HCT116 (cell line): Measurements from ENCODE around the gene PTPN2. TPM values are rescaled to one million over a fixed set of nuclear protein-coding genes. Genes with fewer than 3 reads are reported as not detected.

Experiments
- ATAC-seq: fragments of 200-7000 bp; cut with Tn5 transposase; 2 replicates; pipeline ENCODE4 v1.9.1; 2020; ENCODE audit warnings: mild to moderate bottlenecking, moderate library complexity
- BruUV-seq: library from RNA; stranded (reverse); fragments of 400-500 nt; replicated peaks from 2 replicates; lab custom pipeline; 2021; lab: Mats Ljungman, UMichigan
- CTCF ChIA-PET: fragments of 300-600 bp; sonication (Branson Sonifier 250); formaldehyde crosslinking; loops from one replicate; lab custom pipeline; 2021; ENCODE audit warnings: antibody characterized with exemption; lab: Charles Lee
- POLR2A ChIA-PET: fragments of 300-600, 350-600 bp; sonication (Branson Sonifier 250); formaldehyde crosslinking; loops from one replicate; lab custom pipeline; 2021; ENCODE audit warnings: antibody characterized with exemption; lab: Charles Lee
- RAD21 ChIA-PET, 2 experiments: fragments of 300-600 bp; sonication (Branson Sonifier 250); formaldehyde crosslinking; loops; one replicate each; lab custom pipeline; 2023; ENCODE audit warnings: low total read pairs in 2 of 2; ENCODE audit not compliant: uncharacterized antibody in 2 of 2, unreplicated experiment in 2 of 2, low non-redundant PET in 1 of 2; lab: Charles Lee
- DNase-seq: peaks from one replicate; pipeline ENCODE4 v3.0.0-alpha.2; 2010; ENCODE audit warnings: low read depth, low spot score
- H2AFZ ChIP-seq: fragments of 200-600 bp; shearing (Covaris generic), sonication (generic); 2 replicates; pipeline ENCODE4 v1.6.1; 2017; ENCODE audit warnings: low read depth, mixed run types, mixed read lengths, antibody characterized with exemption, low read length; ENCODE audit not compliant: poor library complexity, severe bottlenecking
- H3K27ac ChIP-seq: 2 replicates; pipeline ENCODE4 v1.5.1; 2012; ENCODE audit warnings: low read depth, low read length
- H3K27me3 ChIP-seq: fragments of 200-600 bp; sonication (generic); 2 replicates; pipeline ENCODE4 v1.6.1; 2016; ENCODE audit warnings: mixed run types, low read length, mixed read lengths; ENCODE audit not compliant: insufficient read depth
- H3K36me3 ChIP-seq, 2 experiments: fragments of 200-500 bp in 1 of 2; fragments of 200-600 bp in 1 of 2; sonication (Bioruptor generic) in 1 of 2; sonication (generic) in 1 of 2; 2 replicates each; pipeline versions ENCODE4 v1.5.1 to v1.6.1; 2014 to 2016; ENCODE audit warnings: low read length in 2 of 2, inconsistent platforms in 1 of 2, mixed read lengths in 1 of 2, mixed run types in 1 of 2; ENCODE audit not compliant: insufficient read depth in 2 of 2, control insufficient read depth in 1 of 2
- H3K4me1 ChIP-seq, 2 experiments: fragments of 200-600 bp in 1 of 2; sonication (generic) in 1 of 2; 2 replicates each; pipeline versions ENCODE4 v1.5.1 to v1.6.1; 2012 to 2017; ENCODE audit warnings: low read length in 2 of 2, inconsistent platforms in 1 of 2, mild to moderate bottlenecking in 1 of 2, mixed read lengths in 1 of 2, mixed run types in 1 of 2, moderate library complexity in 1 of 2; ENCODE audit not compliant: insufficient read depth in 2 of 2, control insufficient read depth in 1 of 2
- H3K4me2 ChIP-seq: fragments of 200-600 bp; sonication (generic); 2 replicates; pipeline ENCODE4 v1.6.1; 2017; ENCODE audit warnings: mixed run types, low read length, mixed read lengths
- H3K4me3 ChIP-seq, 2 experiments: fragments of 200-600 bp in 1 of 2; sonication (generic) in 1 of 2; replicated peaks in 1 of 2; 2 replicates each; pipeline ENCODE4 v1.5.1; 2011 to 2016; ENCODE audit warnings: low read length in 2 of 2, control low read depth in 1 of 2, low read depth in 1 of 2, mild to moderate bottlenecking in 1 of 2, mixed read lengths in 1 of 2, mixed run types in 1 of 2
- H3K79me2 ChIP-seq: fragments of 200-600 bp; sonication (generic); 2 replicates; pipeline ENCODE4 v1.6.1; 2017; ENCODE audit warnings: mild to moderate bottlenecking, mixed run types, low read length, moderate library complexity, mixed read lengths; ENCODE audit not compliant: insufficient read depth
- H3K9ac ChIP-seq: fragments of 200-600 bp; sonication (generic); 2 replicates; pipeline ENCODE4 v1.6.1; 2016; ENCODE audit warnings: low read length, mixed read lengths
- H3K9me2 ChIP-seq: fragments of 200-600 bp; sonication (generic), shearing (Covaris generic); 2 replicates; pipeline ENCODE4 v1.6.1; 2017; ENCODE audit warnings: mixed run types, mild to moderate bottlenecking, moderate library complexity; ENCODE audit not compliant: insufficient read depth
- H3K9me3 ChIP-seq, 2 experiments: fragments of 200-500 bp in 1 of 2; fragments of 200-600 bp in 1 of 2; sonication (Bioruptor generic) in 1 of 2; sonication (generic) in 1 of 2; 2 replicates each; pipeline ENCODE4 v1.6.1; 2014 to 2017; ENCODE audit warnings: low read length in 2 of 2, mixed read lengths in 2 of 2, inconsistent platforms in 1 of 2, low read depth in 1 of 2, mild to moderate bottlenecking in 1 of 2, mixed run types in 1 of 2, moderate library complexity in 1 of 2; ENCODE audit not compliant: control insufficient read depth in 1 of 2, insufficient read depth in 1 of 2
- H4K20me1 ChIP-seq: fragments of 200-600 bp; sonication (generic), shearing (Covaris generic); 2 replicates; pipeline ENCODE4 v1.6.1; 2017; ENCODE audit warnings: mixed run types, mild to moderate bottlenecking, moderate library complexity; ENCODE audit not compliant: insufficient read depth
- ATF3 ChIP-seq: IDR thresholded peaks from 2 replicates; pipeline ENCODE4 v1.6.1; 2012
- CTCF ChIP-seq, 3 experiments: fragments of 200-600 bp in 1 of 3; sonication (generic) in 1 of 3; IDR thresholded peaks in 2 of 3; conservative IDR thresholded peaks in 1 of 3; 2 replicates each; pipeline ENCODE4 v1.5.1; 2012 to 2017; ENCODE audit warnings: low read depth in 2 of 3, low read length in 2 of 3, antibody characterized with exemption in 1 of 3, borderline replicate concordance in 1 of 3, control low read depth in 1 of 3, mild to moderate bottlenecking in 1 of 3, mixed read lengths in 1 of 3, mixed run types in 1 of 3, moderate library complexity in 1 of 3; ENCODE audit not compliant: insufficient read depth in 1 of 3
- EZH2 ChIP-seq: fragments of 200-600 bp; sonication (generic); IDR thresholded peaks from 2 replicates; pipeline ENCODE4 v1.6.1; 2017; ENCODE audit warnings: antibody characterized with exemption, mixed run types
- POLR2A ChIP-seq: IDR thresholded peaks from 2 replicates; pipeline ENCODE4 v1.7.0; 2011; ENCODE audit warnings: borderline replicate concordance; ENCODE audit not compliant: insufficient read depth, insufficient read length; ENCODE audit errors: extremely low read depth
- POLR2AphosphoS5 ChIP-seq: IDR thresholded peaks from 2 replicates; pipeline ENCODE4 v1.6.1; 2011; ENCODE audit warnings: mild to moderate bottlenecking, low read depth, low read length, moderate library complexity
- REST ChIP-seq: IDR thresholded peaks from 2 replicates; pipeline ENCODE4 v1.6.1; 2012; ENCODE audit warnings: low read depth
- SRF ChIP-seq: IDR thresholded peaks from 2 replicates; pipeline ENCODE4 v1.6.1; 2012; ENCODE audit warnings: low read depth
- TCF7L2 ChIP-seq: IDR thresholded peaks from 2 replicates; pipeline ENCODE4 v1.7.0; 2011; ENCODE audit warnings: borderline replicate concordance, inconsistent platforms; ENCODE audit not compliant: insufficient read depth, insufficient read length; ENCODE audit errors: extremely low read depth
- ZBTB33 ChIP-seq: IDR thresholded peaks from 2 replicates; pipeline ENCODE4 v1.6.1; 2011; ENCODE audit warnings: mild to moderate bottlenecking, low read length, moderate library complexity; ENCODE audit not compliant: insufficient replicate concordance; ENCODE audit errors: extremely low read depth
- ZFX ChIP-seq: fragments of 450-650 bp; IDR thresholded peaks from 2 replicates; pipeline ENCODE4 v1.6.1; 2017
- ZNF274 ChIP-seq: fragments of 200-500 bp; sonication (Bioruptor generic); IDR thresholded peaks from 2 replicates; pipeline ENCODE4 v1.6.1; 2014; ENCODE audit warnings: mild to moderate bottlenecking, low read depth, low read length, inconsistent platforms
- intact Hi-C: fragments of 100-400 bp; cut with micrococcal nuclease; formaldehyde crosslinking; loops from 2 replicates; pipeline ENCODE4 v1.10.0; 2022
- total RNA-seq: library from RNA; stranded (reverse); gene quantifications from one replicate; pipeline ENCODE4 v1.2.1, GENCODE V29; 2021; ENCODE audit not compliant: unreplicated experiment

PTPN2 gene
- total RNA-seq, 1 experiment from 2014 or later: 50.3 TPM

- Histone ChIP-seq H3K9me2 (no peaks in the 10 kb centered on the region), H2AFZ (no peak overlapping the region), H3K36me3 (no peaks in the 10 kb centered on the region), H3K4me2 (no peak overlapping the region), H3K27me3 (no peaks in the 10 kb centered on the region), H3K79me2 (no peaks in the 10 kb centered on the region), H3K27ac (no peak overlapping the region), H4K20me1 (no peaks in the 10 kb centered on the region), H3K9ac (no peak overlapping the region), H3K9me3 (no peaks in the 10 kb centered on the region), H3K4me1 (no peaks in the 10 kb centered on the region), H3K4me3 (no peak overlapping the region)
- ATAC-seq (no peak), DNase-seq (no peak)
- ChIA-PET CTCF (no interaction called here), POLR2A (no interaction called here), RAD21 (interaction anchor here in 1 of 2 experiments (0.6 kb wide), 1 partner anchor 200 kb away, joined by 3 read pairs; no protein-coding TSS in a partner anchor)
- TF ChIP-seq EZH2 (no peak), ZFX (no peak), SRF (no peak), POLR2AphosphoS5 (no peak), TCF7L2 (no peak), ATF3 (no peak), REST (no peak), ZBTB33 (no peak), ZNF274 (no peak), POLR2A (no peak), CTCF (IDR thresholded peaks at IDR 0.05 in 2 of 3, conservative IDR thresholded peaks at IDR 0.05 in 1 of 3; ENCODE audit: borderline replicate concordance in 1 of 3, insufficient read depth in 1 of 3, low read depth in 2 of 3, low read length in 2 of 3) (no peak)
- no TSS peak for BruUV-seq
- intact Hi-C loops: no loop called here
Observed at GRCh38 chr18:12749121-12749520, 134.9 kb downstream of the PTPN2 start.
